PC-9 (cell line): ENCODE data around the gene FAM163A.

Experiments
- EZH2 ChIP-seq: fragments of 200-600 bp; sonication (generic); IDR thresholded peaks from 2 replicates; pipeline ENCODE4 v1.8.0; 2017; ENCODE audit warnings: antibody characterized with exemption, low read depth
- TF ChIP-seq, protein P1 (sequence below): fragments of 200-600 bp; sonication (generic); conservative IDR thresholded peaks from 2 replicates; pipeline ENCODE4 v1.6.1; 2017; ENCODE audit warnings: mixed run types, antibody characterized with exemption, mild to moderate bottlenecking, moderate library complexity

DNA sequence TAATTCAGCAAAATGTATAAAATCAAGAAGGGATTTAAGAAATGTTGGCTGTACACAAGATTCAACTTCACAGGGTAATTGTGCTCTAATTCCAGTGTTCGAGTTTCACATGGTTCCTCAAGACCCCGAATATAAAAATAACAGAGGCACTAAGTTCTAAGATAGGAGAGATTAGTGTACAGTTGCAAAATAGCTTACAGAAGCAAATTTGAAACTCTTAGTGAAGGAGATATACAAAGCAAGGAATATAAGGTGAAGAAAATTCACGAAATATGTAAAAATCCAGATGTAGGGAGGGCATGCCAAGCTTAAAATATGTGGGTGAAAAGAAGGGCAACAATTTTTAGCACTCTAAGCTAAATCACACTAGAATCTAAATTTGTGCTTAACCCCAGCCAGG is 105.1 kb downstream of the FAM163A start:
- TF ChIP-seq, protein P1, sequence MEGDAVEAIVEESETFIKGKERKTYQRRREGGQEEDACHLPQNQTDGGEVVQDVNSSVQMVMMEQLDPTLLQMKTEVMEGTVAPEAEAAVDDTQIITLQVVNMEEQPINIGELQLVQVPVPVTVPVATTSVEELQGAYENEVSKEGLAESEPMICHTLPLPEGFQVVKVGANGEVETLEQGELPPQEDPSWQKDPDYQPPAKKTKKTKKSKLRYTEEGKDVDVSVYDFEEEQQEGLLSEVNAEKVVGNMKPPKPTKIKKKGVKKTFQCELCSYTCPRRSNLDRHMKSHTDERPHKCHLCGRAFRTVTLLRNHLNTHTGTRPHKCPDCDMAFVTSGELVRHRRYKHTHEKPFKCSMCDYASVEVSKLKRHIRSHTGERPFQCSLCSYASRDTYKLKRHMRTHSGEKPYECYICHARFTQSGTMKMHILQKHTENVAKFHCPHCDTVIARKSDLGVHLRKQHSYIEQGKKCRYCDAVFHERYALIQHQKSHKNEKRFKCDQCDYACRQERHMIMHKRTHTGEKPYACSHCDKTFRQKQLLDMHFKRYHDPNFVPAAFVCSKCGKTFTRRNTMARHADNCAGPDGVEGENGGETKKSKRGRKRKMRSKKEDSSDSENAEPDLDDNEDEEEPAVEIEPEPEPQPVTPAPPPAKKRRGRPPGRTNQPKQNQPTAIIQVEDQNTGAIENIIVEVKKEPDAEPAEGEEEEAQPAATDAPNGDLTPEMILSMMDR = no peak
- TF ChIP-seq EZH2 = no peak
